GM12878 (cell line): ENCODE data around the gene RAD51B. TPM values are rescaled to one million over a fixed set of nuclear protein-coding genes. Genes with fewer than 3 reads are reported as not detected.

Experiments
- ATAC-seq: fragments of 200-7000 bp; cut with Tn5 transposase; 3 replicates; pipeline ENCODE4 v1.9.1; 2020; ENCODE audit warnings: mild to moderate bottlenecking, moderate library complexity
- BruUV-seq: library from RNA; stranded (reverse); fragments of 400-500 nt; replicated peaks from 2 replicates; lab custom pipeline; 2021; lab: Mats Ljungman, UMichigan
- CTCF ChIA-PET: fragments of 300-600 bp; sonication (Branson Sonifier 250); formaldehyde crosslinking; extraction: SDS; loops from one replicate; lab custom pipeline; 2021; ENCODE audit warnings: inconsistent platforms; lab: Yijun Ruan, JAX
- POLR2A ChIA-PET: fragments of 350-600 bp; formaldehyde crosslinking; extraction: SDS; loops from one replicate; lab custom pipeline; 2021; ENCODE audit warnings: inconsistent platforms; lab: Charles Lee
- RAD21 ChIA-PET: fragments of 300-600 bp; sonication (Branson Sonifier 250); formaldehyde crosslinking; loops from one replicate; lab custom pipeline; 2023; ENCODE audit warnings: antibody characterized with exemption; ENCODE audit not compliant: unreplicated experiment; lab: Charles Lee
- SMC1A ChIA-PET: fragments of 300-600 bp; sonication (Branson Sonifier 250); formaldehyde crosslinking; loops from one replicate; lab custom pipeline; 2023; ENCODE audit not compliant: unreplicated experiment, uncharacterized antibody; lab: Charles Lee
- DNase-seq: peaks from one replicate; pipeline ENCODE4 v3.0.0-alpha.2; 2011; ENCODE audit warnings: low read depth, low spot score
- FAIRE-seq: peaks from 3 replicates; lab custom pipeline; 2011; peaks lifted over from hg19 to GRCh38; lab: Jason Lieb, UNC
- H2AFZ ChIP-seq: 2 replicates; pipeline ENCODE4 v1.6.0; 2011; ENCODE audit warnings: low read depth, low read length, control low read depth; ENCODE audit not compliant: control insufficient read depth
- H3K27ac ChIP-seq: 2 replicates; pipeline ENCODE4 v1.5.1; 2011; ENCODE audit warnings: control low read depth; ENCODE audit not compliant: control insufficient read depth, insufficient read depth
- H3K27me3 ChIP-seq, 2 experiments: replicated peaks in 1 of 2; 2 replicates each; pipeline versions ENCODE4 v1.6.0 to v1.6.1; 2011; ENCODE audit warnings: low read length in 1 of 2; ENCODE audit not compliant: control insufficient read depth in 2 of 2, insufficient read depth in 2 of 2
- H3K36me3 ChIP-seq, 2 experiments: 2 replicates each; pipeline ENCODE4 v1.5.1; 2011; ENCODE audit warnings: low read length in 1 of 2; ENCODE audit not compliant: control insufficient read depth in 2 of 2, insufficient read depth in 2 of 2
- H3K4me1 ChIP-seq: 2 replicates; pipeline ENCODE4 v1.6.1; 2011; ENCODE audit warnings: mild to moderate bottlenecking, low read length, moderate library complexity, mixed read lengths; ENCODE audit not compliant: control insufficient read depth, insufficient read depth
- H3K4me2 ChIP-seq: 2 replicates; pipeline ENCODE4 v1.6.0; 2011; ENCODE audit warnings: control low read depth; ENCODE audit not compliant: control insufficient read depth, insufficient read depth
- H3K4me3 ChIP-seq: fragments of 200-600 bp; sonication (generic); 2 replicates; pipeline ENCODE4 v1.5.1; 2016
- H3K79me2 ChIP-seq: 2 replicates; pipeline ENCODE4 v1.6.0; 2011; ENCODE audit warnings: low read length; ENCODE audit not compliant: control insufficient read depth, insufficient read depth
- H3K9ac ChIP-seq: 2 replicates; pipeline ENCODE4 v1.8.0; 2011; ENCODE audit warnings: low read length, control low read depth, mixed read lengths; ENCODE audit not compliant: control insufficient read depth, insufficient read depth
- H3K9me3 ChIP-seq: replicated peaks from 3 replicates; pipeline ENCODE4 v1.5.1; 2011; ENCODE audit warnings: mild to moderate bottlenecking, low read length; ENCODE audit not compliant: control insufficient read depth, insufficient read depth
- H4K20me1 ChIP-seq: 2 replicates; pipeline ENCODE4 v1.6.0; 2011; ENCODE audit not compliant: control insufficient read depth, insufficient read depth
- JUND ChIP-seq: IDR thresholded peaks from 2 replicates; pipeline ENCODE4 v1.6.1; 2012; ENCODE audit warnings: low read depth, mild to moderate bottlenecking, low read length, improper control_type of control experiment, moderate library complexity
- NBN ChIP-seq: fragments of 450-650 bp; IDR thresholded peaks from 2 replicates; pipeline ENCODE4 v1.6.1; 2016
- NR2C1 ChIP-seq: fragments of 450-650 bp; IDR thresholded peaks from 2 replicates; pipeline ENCODE4 v1.6.1; 2017; ENCODE audit warnings: antibody characterized with exemption, mild to moderate bottlenecking, moderate library complexity
- ZNF384 ChIP-seq: IDR thresholded peaks from 2 replicates; pipeline ENCODE4 v1.6.1; 2012; ENCODE audit warnings: low read depth, mild to moderate bottlenecking, low read length, improper control_type of control experiment, borderline replicate concordance
- WGBS: methylation state at CpG from one replicate; pipeline ENCODE4 v1.1.6; 2016; ENCODE audit warnings: low lambda C conversion rate; ENCODE audit not compliant: insufficient replicate concordance, insufficient coverage; ENCODE audit errors: missing lambda C conversion rate; 5-methylcytosine and 5-hydroxymethylcytosine counted together
- in situ Hi-C: fragments of 300-500 bp; cut with MboI; formaldehyde crosslinking; loops from 9 replicates; pipeline ENCODE4 v1.14.3; 2018; ENCODE audit warnings: mixed read lengths
- intact Hi-C: fragments of 100-400 bp; cut with micrococcal nuclease; formaldehyde crosslinking; loops from one replicate; pipeline ENCODE4 v1.14.2; 2022; ENCODE audit not compliant: unreplicated experiment
- polyA plus RNA-seq, 11 experiments: library from polyadenylated mRNA; depleted of rRNA in 4 of 11; unstranded in 6 of 11; stranded (reverse) in 5 of 11; fragments of >200 nt; fragmentation: Nextera tagmentation in 4 of 11; fragmentation: Illumina TruSeq in 1 of 11; extraction: Ambion mirVana in 4 of 11; extraction: Trizol in 1 of 11; gene quantifications; 1 replicate in 1 of 11; 2 replicates in 10 of 11; pipeline versions ENCODE4 v1.2.1 to v1.2.3, GENCODE V29; 2011 to 2016; ENCODE audit warnings: inconsistent platforms in 2 of 11, missing spikeins in 2 of 11, low read depth in 1 of 11
- total RNA-seq, 4 experiments: library from RNA; depleted of rRNA in 3 of 4; stranded (reverse); fragments of >200 nt in 3 of 4; fragmentation: Illumina TruSeq in 1 of 4; extraction: Trizol in 1 of 4; gene quantifications; 2 replicates each; pipeline versions ENCODE4 v1.2.1 to v1.2.3, GENCODE V29; 2013 to 2021
- TF ChIP-seq, protein P1 (sequence below): fragments of 450-650 bp; IDR thresholded peaks from 2 replicates; pipeline ENCODE4 v1.6.1; 2017; ENCODE audit warnings: borderline replicate concordance
- TF ChIP-seq, protein P2 (sequence below): IDR thresholded peaks from 2 replicates; pipeline ENCODE4 v1.6.1; 2012; ENCODE audit warnings: low read depth, low read length, improper control_type of control experiment
- TF ChIP-seq, protein P3 (sequence below): fragments of 450-650 bp; formaldehyde crosslinking; IDR thresholded peaks from 2 replicates; pipeline ENCODE4 v1.4.0; 2020; ENCODE audit warnings: mild to moderate bottlenecking, moderate library complexity
- TF ChIP-seq, protein P4 (sequence below): fragments of 450-650 bp; conservative IDR thresholded peaks from 2 replicates; pipeline ENCODE4 v1.6.1; 2017; ENCODE audit warnings: mild to moderate bottlenecking, moderate library complexity
- TF ChIP-seq, protein P5 (sequence below): IDR thresholded peaks from 2 replicates; pipeline ENCODE4 v1.6.1; 2011; ENCODE audit warnings: low read depth, low read length, improper control_type of control experiment, borderline replicate concordance
- TF ChIP-seq, protein P6 (sequence below): fragments of 450-650 bp; IDR thresholded peaks from 2 replicates; pipeline ENCODE4 v1.6.1; 2016; ENCODE audit warnings: mild to moderate bottlenecking, moderate library complexity, borderline replicate concordance

The RAD51B gene
- total and polyA plus RNA-seq, 10 of the 15 experiments (the other 5 are each of a cell fraction or from before 2014, with no cell fraction given), result 9.8 to 26.8 (median 21.3) TPM

DNA sequence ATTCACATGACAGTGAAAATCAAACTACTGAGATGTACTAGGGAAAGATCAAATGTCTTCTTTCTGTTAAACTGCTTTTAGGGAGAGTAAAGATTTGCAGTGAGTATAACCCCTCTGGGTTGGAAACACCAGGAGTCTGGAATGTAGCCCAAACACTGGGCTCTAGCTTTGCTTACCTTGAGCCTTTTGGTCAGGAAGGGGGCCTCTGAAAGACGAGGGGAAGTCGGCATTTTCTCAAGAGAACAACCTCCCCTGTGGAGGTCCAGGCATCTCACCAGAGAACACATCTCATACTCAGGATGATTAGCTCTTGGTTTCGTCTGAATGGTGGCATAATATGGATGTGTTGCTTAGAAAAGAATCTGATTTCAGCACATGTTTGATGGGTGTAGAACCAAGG, 804.2 kb downstream of the RAD51B start:
- ChIA-PET POLR2A (no interaction called here), CTCF (interaction anchor here (0.9 kb wide), 1 partner anchor 128 kb away, joined by 3 read pairs; no protein-coding TSS in a partner anchor), RAD21 (no interaction called here), SMC1A (no interaction called here)
- BruUV-seq, result no TSS peak
- Histone ChIP-seq H3K4me2 (no peak overlapping the region), H3K36me3 (no peaks in the 10 kb centered on the region), H4K20me1 (no peaks in the 10 kb centered on the region), H3K27me3 (no peaks in the 10 kb centered on the region), H3K4me3 (no peak overlapping the region), H3K9me3 (no peaks in the 10 kb centered on the region; the same call in 2 of the 3 replicates), H3K27ac (no peak overlapping the region), H3K9ac (no peak overlapping the region), H2AFZ (no peak overlapping the region), H3K4me1 (peaks cover 10% of the 10 kb centered on the region), H3K79me2 (no peaks in the 10 kb centered on the region)
- no peak for ATAC-seq
- in situ Hi-C loops, result no loop called here
- WGBS, result 61% methylated on average over 3 of the region's 3 CpGs
- intact Hi-C loops, result no loop called here
- no peak for FAIRE-seq
- DNase-seq, result no peak
- TF ChIP-seq, protein P1, sequence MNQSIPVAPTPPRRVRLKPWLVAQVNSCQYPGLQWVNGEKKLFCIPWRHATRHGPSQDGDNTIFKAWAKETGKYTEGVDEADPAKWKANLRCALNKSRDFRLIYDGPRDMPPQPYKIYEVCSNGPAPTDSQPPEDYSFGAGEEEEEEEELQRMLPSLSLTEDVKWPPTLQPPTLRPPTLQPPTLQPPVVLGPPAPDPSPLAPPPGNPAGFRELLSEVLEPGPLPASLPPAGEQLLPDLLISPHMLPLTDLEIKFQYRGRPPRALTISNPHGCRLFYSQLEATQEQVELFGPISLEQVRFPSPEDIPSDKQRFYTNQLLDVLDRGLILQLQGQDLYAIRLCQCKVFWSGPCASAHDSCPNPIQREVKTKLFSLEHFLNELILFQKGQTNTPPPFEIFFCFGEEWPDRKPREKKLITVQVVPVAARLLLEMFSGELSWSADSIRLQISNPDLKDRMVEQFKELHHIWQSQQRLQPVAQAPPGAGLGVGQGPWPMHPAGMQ, result no peak
- TF ChIP-seq, protein P2, sequence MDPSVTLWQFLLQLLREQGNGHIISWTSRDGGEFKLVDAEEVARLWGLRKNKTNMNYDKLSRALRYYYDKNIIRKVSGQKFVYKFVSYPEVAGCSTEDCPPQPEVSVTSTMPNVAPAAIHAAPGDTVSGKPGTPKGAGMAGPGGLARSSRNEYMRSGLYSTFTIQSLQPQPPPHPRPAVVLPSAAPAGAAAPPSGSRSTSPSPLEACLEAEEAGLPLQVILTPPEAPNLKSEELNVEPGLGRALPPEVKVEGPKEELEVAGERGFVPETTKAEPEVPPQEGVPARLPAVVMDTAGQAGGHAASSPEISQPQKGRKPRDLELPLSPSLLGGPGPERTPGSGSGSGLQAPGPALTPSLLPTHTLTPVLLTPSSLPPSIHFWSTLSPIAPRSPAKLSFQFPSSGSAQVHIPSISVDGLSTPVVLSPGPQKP, result no peak
- no peak for TF ChIP-seq NBN
- TF ChIP-seq, protein P3, sequence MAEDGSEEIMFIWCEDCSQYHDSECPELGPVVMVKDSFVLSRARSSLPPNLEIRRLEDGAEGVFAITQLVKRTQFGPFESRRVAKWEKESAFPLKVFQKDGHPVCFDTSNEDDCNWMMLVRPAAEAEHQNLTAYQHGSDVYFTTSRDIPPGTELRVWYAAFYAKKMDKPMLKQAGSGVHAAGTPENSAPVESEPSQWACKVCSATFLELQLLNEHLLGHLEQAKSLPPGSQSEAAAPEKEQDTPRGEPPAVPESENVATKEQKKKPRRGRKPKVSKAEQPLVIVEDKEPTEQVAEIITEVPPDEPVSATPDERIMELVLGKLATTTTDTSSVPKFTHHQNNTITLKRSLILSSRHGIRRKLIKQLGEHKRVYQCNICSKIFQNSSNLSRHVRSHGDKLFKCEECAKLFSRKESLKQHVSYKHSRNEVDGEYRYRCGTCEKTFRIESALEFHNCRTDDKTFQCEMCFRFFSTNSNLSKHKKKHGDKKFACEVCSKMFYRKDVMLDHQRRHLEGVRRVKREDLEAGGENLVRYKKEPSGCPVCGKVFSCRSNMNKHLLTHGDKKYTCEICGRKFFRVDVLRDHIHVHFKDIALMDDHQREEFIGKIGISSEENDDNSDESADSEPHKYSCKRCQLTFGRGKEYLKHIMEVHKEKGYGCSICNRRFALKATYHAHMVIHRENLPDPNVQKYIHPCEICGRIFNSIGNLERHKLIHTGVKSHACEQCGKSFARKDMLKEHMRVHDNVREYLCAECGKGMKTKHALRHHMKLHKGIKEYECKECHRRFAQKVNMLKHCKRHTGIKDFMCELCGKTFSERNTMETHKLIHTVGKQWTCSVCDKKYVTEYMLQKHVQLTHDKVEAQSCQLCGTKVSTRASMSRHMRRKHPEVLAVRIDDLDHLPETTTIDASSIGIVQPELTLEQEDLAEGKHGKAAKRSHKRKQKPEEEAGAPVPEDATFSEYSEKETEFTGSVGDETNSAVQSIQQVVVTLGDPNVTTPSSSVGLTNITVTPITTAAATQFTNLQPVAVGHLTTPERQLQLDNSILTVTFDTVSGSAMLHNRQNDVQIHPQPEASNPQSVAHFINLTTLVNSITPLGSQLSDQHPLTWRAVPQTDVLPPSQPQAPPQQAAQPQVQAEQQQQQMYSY (CRISPR knock-in tag), result no peak
- TF ChIP-seq, protein P4, sequence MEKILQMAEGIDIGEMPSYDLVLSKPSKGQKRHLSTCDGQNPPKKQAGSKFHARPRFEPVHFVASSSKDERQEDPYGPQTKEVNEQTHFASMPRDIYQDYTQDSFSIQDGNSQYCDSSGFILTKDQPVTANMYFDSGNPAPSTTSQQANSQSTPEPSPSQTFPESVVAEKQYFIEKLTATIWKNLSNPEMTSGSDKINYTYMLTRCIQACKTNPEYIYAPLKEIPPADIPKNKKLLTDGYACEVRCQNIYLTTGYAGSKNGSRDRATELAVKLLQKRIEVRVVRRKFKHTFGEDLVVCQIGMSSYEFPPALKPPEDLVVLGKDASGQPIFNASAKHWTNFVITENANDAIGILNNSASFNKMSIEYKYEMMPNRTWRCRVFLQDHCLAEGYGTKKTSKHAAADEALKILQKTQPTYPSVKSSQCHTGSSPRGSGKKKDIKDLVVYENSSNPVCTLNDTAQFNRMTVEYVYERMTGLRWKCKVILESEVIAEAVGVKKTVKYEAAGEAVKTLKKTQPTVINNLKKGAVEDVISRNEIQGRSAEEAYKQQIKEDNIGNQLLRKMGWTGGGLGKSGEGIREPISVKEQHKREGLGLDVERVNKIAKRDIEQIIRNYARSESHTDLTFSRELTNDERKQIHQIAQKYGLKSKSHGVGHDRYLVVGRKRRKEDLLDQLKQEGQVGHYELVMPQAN, result no peak
- TF ChIP-seq NR2C1, result no peak
- TF ChIP-seq, protein P5, sequence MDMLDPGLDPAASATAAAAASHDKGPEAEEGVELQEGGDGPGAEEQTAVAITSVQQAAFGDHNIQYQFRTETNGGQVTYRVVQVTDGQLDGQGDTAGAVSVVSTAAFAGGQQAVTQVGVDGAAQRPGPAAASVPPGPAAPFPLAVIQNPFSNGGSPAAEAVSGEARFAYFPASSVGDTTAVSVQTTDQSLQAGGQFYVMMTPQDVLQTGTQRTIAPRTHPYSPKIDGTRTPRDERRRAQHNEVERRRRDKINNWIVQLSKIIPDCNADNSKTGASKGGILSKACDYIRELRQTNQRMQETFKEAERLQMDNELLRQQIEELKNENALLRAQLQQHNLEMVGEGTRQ, result no peak
- TF ChIP-seq, protein P6, sequence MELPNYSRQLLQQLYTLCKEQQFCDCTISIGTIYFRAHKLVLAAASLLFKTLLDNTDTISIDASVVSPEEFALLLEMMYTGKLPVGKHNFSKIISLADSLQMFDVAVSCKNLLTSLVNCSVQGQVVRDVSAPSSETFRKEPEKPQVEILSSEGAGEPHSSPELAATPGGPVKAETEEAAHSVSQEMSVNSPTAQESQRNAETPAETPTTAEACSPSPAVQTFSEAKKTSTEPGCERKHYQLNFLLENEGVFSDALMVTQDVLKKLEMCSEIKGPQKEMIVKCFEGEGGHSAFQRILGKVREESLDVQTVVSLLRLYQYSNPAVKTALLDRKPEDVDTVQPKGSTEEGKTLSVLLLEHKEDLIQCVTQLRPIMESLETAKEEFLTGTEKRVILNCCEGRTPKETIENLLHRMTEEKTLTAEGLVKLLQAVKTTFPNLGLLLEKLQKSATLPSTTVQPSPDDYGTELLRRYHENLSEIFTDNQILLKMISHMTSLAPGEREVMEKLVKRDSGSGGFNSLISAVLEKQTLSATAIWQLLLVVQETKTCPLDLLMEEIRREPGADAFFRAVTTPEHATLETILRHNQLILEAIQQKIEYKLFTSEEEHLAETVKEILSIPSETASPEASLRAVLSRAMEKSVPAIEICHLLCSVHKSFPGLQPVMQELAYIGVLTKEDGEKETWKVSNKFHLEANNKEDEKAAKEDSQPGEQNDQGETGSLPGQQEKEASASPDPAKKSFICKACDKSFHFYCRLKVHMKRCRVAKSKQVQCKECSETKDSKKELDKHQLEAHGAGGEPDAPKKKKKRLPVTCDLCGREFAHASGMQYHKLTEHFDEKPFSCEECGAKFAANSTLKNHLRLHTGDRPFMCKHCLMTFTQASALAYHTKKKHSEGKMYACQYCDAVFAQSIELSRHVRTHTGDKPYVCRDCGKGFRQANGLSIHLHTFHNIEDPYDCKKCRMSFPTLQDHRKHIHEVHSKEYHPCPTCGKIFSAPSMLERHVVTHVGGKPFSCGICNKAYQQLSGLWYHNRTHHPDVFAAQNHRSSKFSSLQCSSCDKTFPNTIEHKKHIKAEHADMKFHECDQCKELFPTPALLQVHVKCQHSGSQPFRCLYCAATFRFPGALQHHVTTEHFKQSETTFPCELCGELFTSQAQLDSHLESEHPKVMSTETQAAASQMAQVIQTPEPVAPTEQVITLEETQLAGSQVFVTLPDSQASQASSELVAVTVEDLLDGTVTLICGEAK, result no peak
- TF ChIP-seq ZNF384, result no peak
- TF ChIP-seq JUND, result no peak
